Gastroesophageal sphincter (tissue), 3 donors: ENCODE data around the gene TEDDM1.

ENCODE experiments used
- POLR2A ChIP-seq, 2 donors: fragments of 450-650 bp; IDR thresholded peaks; one replicate each; pipeline ENCODE4 v1.6.1; 2017; ENCODE audit warnings: antibody characterized with exemption in 2 of 2, mild to moderate bottlenecking in 2 of 2, moderate library complexity in 1 of 2
- TF ChIP-seq, protein P1 (sequence below), 4 experiments: fragments of 200-600 bp in 2 of 4; fragments of 450-650 bp in 2 of 4; sonication (generic) in 1 of 4; IDR thresholded peaks; one replicate each; pipeline ENCODE4 v1.5.1; 2017 to 2019; ENCODE audit warnings: antibody characterized with exemption in 4 of 4, mild to moderate bottlenecking in 2 of 4, moderate library complexity in 2 of 4

DNA sequence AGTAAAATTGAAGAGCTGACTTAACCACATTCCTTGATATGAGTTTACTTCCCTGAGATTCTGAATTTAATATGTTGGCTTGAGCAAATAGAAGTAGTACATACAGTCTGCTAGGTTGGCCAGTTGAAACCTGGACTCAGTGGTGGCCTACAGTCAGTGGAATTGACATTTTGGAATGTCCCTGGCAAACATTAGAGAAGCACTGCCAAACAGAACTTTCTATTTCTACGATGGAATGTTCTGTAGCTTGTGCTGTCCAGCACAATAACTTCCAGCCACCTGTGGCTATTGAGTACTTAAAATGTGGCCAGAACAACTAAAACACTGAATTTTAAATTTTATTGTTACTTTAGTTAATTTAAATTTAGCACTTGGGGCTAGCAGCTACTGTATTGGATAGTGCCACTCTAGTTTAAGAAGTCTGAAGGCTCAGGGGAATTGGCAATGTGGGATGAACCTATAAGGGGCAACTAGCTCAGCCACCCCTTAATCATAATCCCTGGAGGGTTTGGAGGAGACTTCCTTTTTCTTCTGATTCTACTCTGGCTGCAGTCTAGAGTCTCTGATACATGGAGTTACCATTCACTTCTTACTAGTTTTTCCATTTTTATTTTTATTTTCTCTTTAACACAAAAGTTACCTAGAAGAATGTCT is 10.3 kb upstream of the TEDDM1 start:
- TF ChIP-seq POLR2A (IDR thresholded peaks at IDR 0.05): no peak
- TF ChIP-seq, protein P1, sequence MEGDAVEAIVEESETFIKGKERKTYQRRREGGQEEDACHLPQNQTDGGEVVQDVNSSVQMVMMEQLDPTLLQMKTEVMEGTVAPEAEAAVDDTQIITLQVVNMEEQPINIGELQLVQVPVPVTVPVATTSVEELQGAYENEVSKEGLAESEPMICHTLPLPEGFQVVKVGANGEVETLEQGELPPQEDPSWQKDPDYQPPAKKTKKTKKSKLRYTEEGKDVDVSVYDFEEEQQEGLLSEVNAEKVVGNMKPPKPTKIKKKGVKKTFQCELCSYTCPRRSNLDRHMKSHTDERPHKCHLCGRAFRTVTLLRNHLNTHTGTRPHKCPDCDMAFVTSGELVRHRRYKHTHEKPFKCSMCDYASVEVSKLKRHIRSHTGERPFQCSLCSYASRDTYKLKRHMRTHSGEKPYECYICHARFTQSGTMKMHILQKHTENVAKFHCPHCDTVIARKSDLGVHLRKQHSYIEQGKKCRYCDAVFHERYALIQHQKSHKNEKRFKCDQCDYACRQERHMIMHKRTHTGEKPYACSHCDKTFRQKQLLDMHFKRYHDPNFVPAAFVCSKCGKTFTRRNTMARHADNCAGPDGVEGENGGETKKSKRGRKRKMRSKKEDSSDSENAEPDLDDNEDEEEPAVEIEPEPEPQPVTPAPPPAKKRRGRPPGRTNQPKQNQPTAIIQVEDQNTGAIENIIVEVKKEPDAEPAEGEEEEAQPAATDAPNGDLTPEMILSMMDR (IDR thresholded peaks at IDR 0.05): no peak
